ENCODE measurements around the gene ANAPC16.

- TF ChIP-seq CTCF (IDR thresholded peaks at IDR 0.05) (no peak), POLR2AphosphoS5 (IDR thresholded peaks at IDR 0.05) (no peak)
These were observed 40.7 kb upstream of the ANAPC16 start for GRCh38 chr10:72175149-72175548.
